Activated CD4-positive, alpha-beta memory T cell treated with anti-CD3 and anti-CD28 coated beads, Interleukin-2, amount 10 ng/mL, durations not matched to agents 7 days and 5 days (primary cell): ENCODE measurements around the gene GAS6. TPM values are rescaled to one million over a fixed set of nuclear protein-coding genes. Genes with fewer than 3 reads are reported as not detected.

Experiments
- CTCF ChIA-PET: fragments of 350-600 bp; sonication (Branson Sonifier 250); formaldehyde crosslinking; loops from one replicate; lab custom pipeline; 2021; ENCODE audit warnings: antibody characterized with exemption, inconsistent platforms; lab: Charles Lee
- POLR2A ChIA-PET: fragments of 350-600 bp; sonication (Branson Sonifier 250); formaldehyde crosslinking; loops from one replicate; lab custom pipeline; 2021; ENCODE audit warnings: antibody characterized with exemption; lab: Charles Lee
- DNase-seq: peaks from one replicate; pipeline ENCODE4 v3.0.0-alpha.2; 2020
- H3K27ac Mint-ChIP-seq: one replicate; pipeline ENCODE4 v1.8.0; 2021; ENCODE audit warnings: mild to moderate bottlenecking, mixed read lengths
- H3K27me3 Mint-ChIP-seq: one replicate; pipeline ENCODE4 v1.8.0; 2021; ENCODE audit warnings: mixed read lengths
- H3K36me3 Mint-ChIP-seq: one replicate; pipeline ENCODE4 v1.8.0; 2021; ENCODE audit warnings: low read depth, mixed read lengths
- H3K4me1 Mint-ChIP-seq: one replicate; pipeline ENCODE4 v1.8.0; 2021; ENCODE audit warnings: mixed read lengths
- H3K4me3 Mint-ChIP-seq: one replicate; pipeline ENCODE4 v1.8.0; 2021; ENCODE audit warnings: mild to moderate bottlenecking, mixed read lengths
- H3K9me3 Mint-ChIP-seq: one replicate; pipeline ENCODE4 v1.8.0; 2021; ENCODE audit warnings: mixed read lengths
- total RNA-seq, 2 experiments: library from RNA; stranded (reverse); gene quantifications; one replicate each; pipeline ENCODE4 v1.2.3, GENCODE V29; 2021

The GAS6 gene
- total RNA-seq, 2 experiments from 2014 or later, result 1.3 to 1.8 TPM

DNA sequence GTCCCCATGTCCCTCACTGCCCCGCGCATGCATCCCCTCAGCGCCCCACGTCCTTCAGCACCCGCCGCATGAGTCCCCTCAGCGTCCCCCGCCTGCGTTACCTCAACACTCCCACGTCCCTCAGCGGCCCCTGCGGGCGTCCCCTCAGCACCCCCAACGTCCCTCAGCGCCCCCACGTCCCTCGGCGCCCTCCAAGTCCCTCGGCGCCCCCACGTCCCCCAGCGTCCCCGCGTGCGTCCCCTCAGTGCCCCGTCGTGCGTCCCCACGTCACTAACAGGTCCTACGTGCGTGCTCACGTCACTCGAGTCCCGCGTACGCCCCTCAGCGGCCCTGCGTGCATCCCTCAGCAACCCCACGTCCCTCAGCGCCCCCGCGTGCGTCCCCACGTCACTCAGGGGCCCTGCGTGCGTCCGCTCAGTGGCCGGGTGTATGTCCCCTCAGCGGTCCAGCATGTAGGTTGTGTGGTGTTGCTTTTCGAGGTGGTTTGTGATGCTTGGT lies 19.5 kb upstream of the GAS6 start:
- POLR2A ChIA-PET, result no interaction called here
- H3K36me3 Mint-ChIP-seq, result no peaks in the 10 kb centered on the region
- peaks cover 10% of the 10 kb centered on the region for H3K27me3 Mint-ChIP-seq

GRCh38 chr13:113882716-113883115 lies 18.8 kb upstream of the GAS6 start:
- ChIA-PET POLR2A (no interaction called here), CTCF (no interaction called here)
- H3K9me3 Mint-ChIP-seq, result no peaks in the 10 kb centered on the region
- DNase-seq, result no peak
- H3K27me3 Mint-ChIP-seq, result peaks cover 10% of the 10 kb centered on the region
- H3K4me1 Mint-ChIP-seq, result peaks cover 15% of the 10 kb centered on the region
- H3K4me3 Mint-ChIP-seq, result no peak overlapping the region
- no peaks in the 10 kb centered on the region for H3K36me3 Mint-ChIP-seq
- no peak overlapping the region for H3K27ac Mint-ChIP-seq

More for the DNA sequence above, 19.5 kb upstream of the GAS6 start:
- no peak for DNase-seq
- H3K4me3 Mint-ChIP-seq, result no peak overlapping the region
- H3K4me1 Mint-ChIP-seq, result peaks cover 15% of the 10 kb centered on the region
- no peak overlapping the region for H3K27ac Mint-ChIP-seq
- no peaks in the 10 kb centered on the region for H3K9me3 Mint-ChIP-seq
- CTCF ChIA-PET, result no interaction called here

DNA sequence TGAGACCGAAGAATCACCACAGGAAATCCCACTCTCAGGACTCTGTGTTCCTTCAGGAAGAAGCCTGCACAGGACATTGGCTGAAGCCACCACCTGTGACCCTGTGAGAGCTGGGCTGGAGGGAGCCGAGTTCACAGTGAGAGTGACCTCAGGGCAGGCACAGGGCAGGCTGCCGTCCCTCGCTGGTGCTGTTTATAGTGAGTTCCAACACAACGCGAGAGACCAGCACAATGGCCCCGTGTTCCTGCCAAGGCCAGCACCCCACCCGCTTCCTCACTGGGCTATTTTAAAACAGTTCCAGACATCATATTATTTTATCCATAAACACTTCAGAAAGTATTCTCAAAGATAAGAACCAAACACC lies 18.4 kb upstream of the GAS6 start:
- ChIA-PET CTCF (no interaction called here), POLR2A (no interaction called here)
- Mint-ChIP-seq H3K27ac (no peak overlapping the region), H3K36me3 (no peaks in the 10 kb centered on the region), H3K4me1 (peaks cover 15% of the 10 kb centered on the region), H3K27me3 (peaks cover 10% of the 10 kb centered on the region), H3K9me3 (no peaks in the 10 kb centered on the region), H3K4me3 (no peak overlapping the region)
- no peak for DNase-seq

- DNase-seq, result no peak
- H3K27me3 Mint-ChIP-seq, result peaks cover 10% of the 10 kb centered on the region
- CTCF ChIA-PET, result no interaction called here
- no peaks in the 10 kb centered on the region for H3K9me3 Mint-ChIP-seq
- peaks cover 15% of the 10 kb centered on the region for H3K4me1 Mint-ChIP-seq
- H3K4me3 Mint-ChIP-seq, result no peak overlapping the region
- POLR2A ChIA-PET, result no interaction called here
- no peak overlapping the region for H3K27ac Mint-ChIP-seq
- no peaks in the 10 kb centered on the region for H3K36me3 Mint-ChIP-seq
Observed at GRCh38 chr13:113881614-113882266, 17.9 kb upstream of the GAS6 start.

- Mint-ChIP-seq H3K36me3 (peaks cover 2% of the 10 kb centered on the region), H3K9me3 (peaks cover under 1% of the 10 kb centered on the region), H3K4me3 (no peak overlapping the region), H3K27me3 (peaks cover 4% of the 10 kb centered on the region), H3K27ac (no peak overlapping the region), H3K4me1 (peaks cover 15% of the 10 kb centered on the region)
- CTCF ChIA-PET, result no interaction called here
- POLR2A ChIA-PET, result no interaction called here
- no peak for DNase-seq
Observed at GRCh38 chr13:113880651-113881611, 17.1 kb upstream of the GAS6 start.

DNA sequence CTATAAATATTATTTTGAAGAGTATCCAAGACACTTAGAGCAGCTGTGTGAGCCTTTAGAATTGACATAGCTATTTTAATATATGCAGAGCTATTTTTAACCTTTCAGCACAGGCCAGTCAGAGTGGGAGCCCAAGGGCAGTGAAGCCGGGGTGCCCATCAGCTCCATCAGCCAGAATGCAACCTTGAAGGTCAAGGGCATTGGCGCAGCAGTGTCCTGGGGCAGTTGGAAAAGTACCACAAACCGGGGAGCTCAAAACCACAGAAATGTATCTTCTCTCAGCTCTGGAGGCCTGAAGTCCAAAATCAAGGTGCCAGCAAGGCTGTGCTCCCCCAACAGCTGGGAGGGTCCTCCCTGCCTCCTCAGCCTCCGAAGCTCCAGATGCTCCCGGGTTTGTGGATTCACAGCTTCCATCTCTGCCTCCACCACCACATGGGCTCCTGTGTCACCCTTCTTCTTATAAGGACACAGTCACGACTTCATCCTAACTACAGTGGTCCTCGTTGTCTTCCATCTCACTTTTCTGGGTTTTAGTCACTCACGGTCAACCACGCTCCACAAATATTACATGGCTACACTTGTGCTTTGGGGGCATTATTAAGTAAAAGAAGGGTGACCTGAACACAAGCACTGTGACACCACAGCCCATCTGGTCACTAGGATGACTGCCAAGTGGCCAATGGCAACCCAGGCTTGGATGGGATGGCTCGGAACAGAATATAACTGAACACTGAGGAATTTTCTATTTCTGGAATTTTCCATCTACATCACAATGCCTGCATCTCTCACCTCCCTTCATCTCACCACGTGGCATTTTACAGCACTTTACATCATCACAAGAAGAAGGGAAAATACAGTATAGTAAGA lies 15.9 kb upstream of the GAS6 start:
- no peak overlapping the region for H3K4me3 Mint-ChIP-seq
- peaks cover 6% of the 10 kb centered on the region for H3K36me3 Mint-ChIP-seq
- no peak overlapping the region for H3K27ac Mint-ChIP-seq
- H3K4me1 Mint-ChIP-seq, result peaks cover 15% of the 10 kb centered on the region
- POLR2A ChIA-PET, result no interaction called here
- peaks cover 4% of the 10 kb centered on the region for H3K9me3 Mint-ChIP-seq
- H3K27me3 Mint-ChIP-seq, result peaks cover 3% of the 10 kb centered on the region
- DNase-seq, result peak; percentile 3
- CTCF ChIA-PET, result no interaction called here

DNA sequence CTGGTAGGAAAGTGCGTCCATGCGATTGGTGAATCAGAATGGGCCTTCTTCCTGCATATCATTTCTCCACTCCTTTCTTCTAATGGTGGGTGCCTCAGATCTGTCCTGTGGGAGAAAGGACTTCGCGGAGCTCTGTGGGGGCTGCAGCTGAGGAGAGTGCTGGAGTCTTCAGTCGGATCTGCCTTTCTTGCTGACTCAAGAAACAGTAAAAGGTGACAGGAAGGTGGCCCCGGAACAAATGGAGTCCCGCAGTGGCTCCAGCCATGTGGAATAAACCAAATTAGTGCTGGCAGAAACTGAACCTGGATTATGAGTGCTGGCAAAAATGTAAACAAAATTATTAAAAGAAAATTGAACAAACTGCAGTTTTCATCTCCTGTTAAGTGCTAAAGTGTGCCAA lies 15.1 kb upstream of the GAS6 start:
- Mint-ChIP-seq H3K27me3 (peaks cover 3% of the 10 kb centered on the region), H3K4me3 (no peak overlapping the region), H3K9me3 (peaks cover 4% of the 10 kb centered on the region), H3K4me1 (peaks cover 15% of the 10 kb centered on the region), H3K27ac (no peak overlapping the region), H3K36me3 (peaks cover 6% of the 10 kb centered on the region)
- no peak for DNase-seq
- POLR2A ChIA-PET, result no interaction called here
- CTCF ChIA-PET, result no interaction called here

GRCh38 chr13:113877149-113877990 lies 13.5 kb upstream of the GAS6 start:
- H3K9me3 Mint-ChIP-seq, result peaks cover 4% of the 10 kb centered on the region
- H3K36me3 Mint-ChIP-seq, result peaks cover 6% of the 10 kb centered on the region
- no peak overlapping the region for H3K4me3 Mint-ChIP-seq
- peaks cover 13% of the 10 kb centered on the region for H3K4me1 Mint-ChIP-seq
- peak; percentile 2 for DNase-seq
- CTCF ChIA-PET, result interaction anchor here (0.6 kb wide), 1 partner anchor 17 kb away, joined by 3 read pairs; no protein-coding TSS in a partner anchor
- peaks cover 13% of the 10 kb centered on the region for H3K27me3 Mint-ChIP-seq
- POLR2A ChIA-PET, result no interaction called here
- H3K27ac Mint-ChIP-seq, result no peak overlapping the region

DNA sequence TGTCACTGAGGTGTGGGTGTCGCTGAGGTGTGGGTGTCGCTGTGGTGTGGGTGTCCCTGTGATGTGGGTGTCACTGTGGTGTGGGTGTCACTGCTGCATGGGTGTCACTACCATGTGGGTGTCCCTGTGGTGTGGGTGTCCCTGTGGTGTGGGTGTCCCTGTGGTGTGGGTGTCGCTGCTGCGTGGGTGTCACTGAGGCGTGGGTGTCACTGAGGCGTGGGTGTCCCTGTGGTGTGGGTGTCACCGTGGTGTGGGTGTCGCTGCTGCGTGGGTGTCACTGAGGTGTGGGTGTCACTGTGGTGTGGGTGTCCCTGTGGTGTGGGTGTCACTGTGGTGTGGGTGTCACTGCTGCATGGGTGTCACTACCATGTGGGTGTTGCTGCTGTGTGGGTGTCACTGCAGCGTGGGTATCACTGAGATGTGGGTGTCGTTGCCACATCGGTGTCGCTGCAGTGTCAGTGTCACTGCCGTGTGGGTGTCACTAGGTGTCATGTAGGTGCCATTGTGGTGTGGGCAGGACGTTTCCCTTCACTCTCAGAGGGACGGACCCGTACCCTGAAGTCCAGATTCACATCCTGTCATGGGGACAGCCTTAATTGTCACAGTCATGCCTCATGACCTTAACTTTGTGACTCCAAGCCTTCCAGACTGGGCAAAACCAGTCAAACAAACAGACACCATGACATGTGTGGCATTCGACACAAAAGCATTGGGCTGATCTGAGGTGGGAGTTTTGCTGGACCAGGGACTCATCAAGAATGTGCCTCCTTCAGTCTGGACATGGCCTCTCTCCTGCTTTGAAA lies 12.7 kb upstream of the GAS6 start:
- ChIA-PET CTCF (no interaction called here), POLR2A (no interaction called here)
- Mint-ChIP-seq H3K9me3 (peaks cover 4% of the 10 kb centered on the region), H3K4me3 (no peak overlapping the region), H3K36me3 (peaks cover 6% of the 10 kb centered on the region), H3K27ac (no peak overlapping the region), H3K27me3 (peaks cover 18% of the 10 kb centered on the region), H3K4me1 (peaks cover 8% of the 10 kb centered on the region)
- peak; percentile 3 for DNase-seq

DNA sequence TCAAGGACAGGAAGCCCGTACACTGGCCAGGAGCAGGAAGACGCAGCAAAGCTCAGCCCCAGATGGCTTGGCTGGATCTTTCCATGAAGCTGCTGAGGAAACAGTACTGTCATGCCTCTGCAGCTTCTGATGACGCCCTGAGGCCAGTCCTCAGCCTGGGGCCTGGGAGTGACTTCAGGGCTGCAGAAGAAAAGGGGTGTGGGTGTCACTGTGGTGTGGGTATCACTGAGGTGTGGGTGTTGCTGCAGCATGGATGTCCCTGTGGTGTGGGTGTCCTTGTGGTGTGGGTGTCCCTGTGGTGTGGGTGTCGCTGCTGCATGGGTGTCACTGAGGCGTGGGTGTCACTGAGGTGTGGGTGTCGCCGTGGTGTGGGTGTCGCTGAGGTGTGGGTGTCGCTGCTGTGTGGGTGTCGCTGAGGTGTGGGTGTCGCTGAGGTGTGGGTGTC lies 12.0 kb upstream of the GAS6 start:
- peaks cover 6% of the 10 kb centered on the region for H3K36me3 Mint-ChIP-seq
- H3K27me3 Mint-ChIP-seq, result peaks cover 20% of the 10 kb centered on the region
- ChIA-PET POLR2A (no interaction called here), CTCF (no interaction called here)
- H3K9me3 Mint-ChIP-seq, result peaks cover 4% of the 10 kb centered on the region
- DNase-seq, result no peak
- no peak overlapping the region for H3K4me3 Mint-ChIP-seq
- H3K4me1 Mint-ChIP-seq, result peaks cover 2% of the 10 kb centered on the region
- H3K27ac Mint-ChIP-seq, result peak overlapping the region; percentile 16

DNA sequence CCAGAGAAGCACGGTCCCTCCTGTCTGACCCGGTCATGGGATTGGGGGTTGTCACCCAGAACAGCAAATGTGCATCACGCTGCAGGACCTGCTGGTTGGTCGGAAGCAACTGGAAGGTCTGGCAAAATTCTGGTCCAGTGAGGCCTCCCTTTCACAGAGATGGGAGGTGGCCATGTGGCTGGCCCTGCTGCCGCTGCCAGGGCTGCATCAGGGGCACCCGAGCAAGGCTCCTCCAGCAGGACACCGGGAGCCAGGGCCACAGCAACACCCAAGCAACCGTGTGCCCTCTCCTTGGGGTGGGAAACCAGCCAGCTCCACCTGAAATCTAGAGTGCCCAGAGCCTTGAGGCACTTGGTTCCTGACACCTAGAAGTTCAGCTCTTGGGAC lies 11.5 kb upstream of the GAS6 start:
- no peak for DNase-seq
- H3K4me3 Mint-ChIP-seq, result no peak overlapping the region
- H3K27ac Mint-ChIP-seq, result no peak overlapping the region
- CTCF ChIA-PET, result no interaction called here
- peaks cover 20% of the 10 kb centered on the region for H3K27me3 Mint-ChIP-seq
- no peaks in the 10 kb centered on the region for H3K4me1 Mint-ChIP-seq
- H3K9me3 Mint-ChIP-seq, result peaks cover 4% of the 10 kb centered on the region
- POLR2A ChIA-PET, result no interaction called here
- peaks cover 6% of the 10 kb centered on the region for H3K36me3 Mint-ChIP-seq
